Activated B cell treated with CpG ODN at 0.5 μM for 24 hours (primary cell): Measurements from ENCODE around the gene SLC29A3. TPM values are rescaled to one million over a fixed set of nuclear protein-coding genes. Genes with fewer than 3 reads are reported as not detected.
A peak's percentile ranks its signal among the peaks of the same experiment; 100 is the strongest.

ENCODE experiments used
- ATAC-seq: fragments of 200-7000 bp; cut with Tn5 transposase; one replicate; pipeline ENCODE4 v1.10.0; 2021; ENCODE audit warnings: low read depth, mild to moderate bottlenecking, moderate library complexity
- CTCF ChIA-PET: fragments of 350-600 bp; sonication (Branson Sonifier 250); formaldehyde crosslinking; loops from one replicate; lab custom pipeline; 2021; ENCODE audit warnings: antibody characterized with exemption; lab: Charles Lee
- POLR2A ChIA-PET: fragments of 350-600 bp; sonication (Branson Sonifier 250); formaldehyde crosslinking; loops from one replicate; lab custom pipeline; 2021; ENCODE audit warnings: antibody characterized with exemption; lab: Charles Lee
- DNase-seq: peaks from one replicate; pipeline ENCODE4 v3.0.0; 2022
- H3K27ac Mint-ChIP-seq: one replicate; pipeline ENCODE4 v1.8.0; 2020; ENCODE audit warnings: mixed read lengths
- H3K27me3 Mint-ChIP-seq: one replicate; pipeline ENCODE4 v1.8.0; 2021; ENCODE audit warnings: mixed read lengths
- H3K36me3 Mint-ChIP-seq: one replicate; pipeline ENCODE4 v1.8.0; 2021; ENCODE audit warnings: low read depth, mixed read lengths
- H3K4me1 Mint-ChIP-seq: one replicate; pipeline ENCODE4 v1.8.0; 2021; ENCODE audit warnings: mixed read lengths
- H3K4me3 Mint-ChIP-seq: one replicate; pipeline ENCODE4 v1.8.0; 2020; ENCODE audit warnings: mild to moderate bottlenecking, mixed read lengths
- H3K9me3 Mint-ChIP-seq: one replicate; pipeline ENCODE4 v1.8.0; 2020; ENCODE audit warnings: mixed read lengths
- CTCF ChIP-seq: fragments of 200-600 bp; IDR thresholded peaks from one replicate; pipeline ENCODE4 v1.8.0; 2022; ENCODE audit warnings: antibody characterized with exemption, mild to moderate bottlenecking
- intact Hi-C: fragments of 100-400 bp; cut with micrococcal nuclease; formaldehyde crosslinking; loops from one replicate; pipeline ENCODE4 v1.15.1; 2024
- total RNA-seq: library from RNA; stranded (reverse); gene quantifications from 2 replicates; pipeline ENCODE4 v1.2.3, GENCODE V29; 2022

SLC29A3 gene
- total RNA-seq, 1 donor from 2014 or later = 4.3 TPM

GRCh38 chr10:71374481-71375233, 55.6 kb downstream of the SLC29A3 start:
- TF ChIP-seq CTCF = no peak
- ChIA-PET CTCF (interaction anchor here (3.6 to 5.5 kb wide), 2 partner anchors 9 to 56 kb away, joined by 15 to 41 read pairs; partner anchors contain the start of gene SLC29A3), POLR2A (interaction anchor here (0.8 kb wide), 1 partner anchor 9 kb away, joined by 4 read pairs; no protein-coding TSS in a partner anchor)
- Mint-ChIP-seq H3K9me3 (no peaks in the 10 kb centered on the region), H3K27me3 (no peaks in the 10 kb centered on the region), H3K4me1 (peaks cover 65% of the 10 kb centered on the region), H3K4me3 (no peak overlapping the region), H3K27ac (peak overlapping the region; percentile 90), H3K36me3 (no peaks in the 10 kb centered on the region)
- intact Hi-C loops = loop anchor here (5.0 to 10.0 kb wide), 3 partner anchors 320 to 513 kb away; no protein-coding TSS in a partner anchor
- ATAC-seq = no peak
- DNase-seq = no peak

DNA sequence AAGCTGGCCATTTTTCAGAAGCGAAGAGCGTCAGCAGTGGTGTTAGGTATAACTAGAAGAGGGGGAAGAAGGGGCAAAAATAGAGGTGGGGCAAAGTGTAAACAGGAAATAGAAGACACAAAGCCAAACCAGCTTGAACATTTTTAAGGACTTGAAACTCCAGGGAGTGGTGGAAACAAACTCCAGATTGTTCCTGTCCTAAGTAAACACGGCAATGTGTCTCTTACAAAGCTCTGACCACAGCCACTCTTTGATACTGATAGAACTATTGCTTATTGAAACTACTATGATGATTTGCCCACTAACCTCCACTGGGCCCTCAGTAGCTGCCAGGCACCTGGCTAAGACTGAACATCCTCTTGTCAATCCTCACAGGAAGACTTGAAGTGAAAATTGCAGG, 56.9 kb downstream of the SLC29A3 start:
- Mint-ChIP-seq H3K9me3 (no peaks in the 10 kb centered on the region), H3K36me3 (no peaks in the 10 kb centered on the region), H3K27ac (peak overlapping the region; percentile 24), H3K4me1 (peaks cover 65% of the 10 kb centered on the region), H3K27me3 (no peaks in the 10 kb centered on the region), H3K4me3 (no peak overlapping the region)
- ChIA-PET POLR2A (interaction anchor here (1.6 to 3.5 kb wide), 5 partner anchors 8 to 318 kb away, joined by 7 to 34 read pairs (median 12); partner anchors contain the start of genes CDH23 and SLC29A3), CTCF (interaction anchor here (1.6 to 5.5 kb wide), 2 partner anchors 20 to 58 kb away, joined by 3 to 41 read pairs; partner anchors contain the start of gene SLC29A3)
- TF ChIP-seq CTCF = no peak
- ATAC-seq (no peak), DNase-seq (no peak)
- intact Hi-C loops = loop anchor here (2.0 to 10.0 kb wide), 3 partner anchors 319 to 511 kb away; partner anchors contain the start of gene VSIR

- H3K4me1 Mint-ChIP-seq = peaks cover 40% of the 10 kb centered on the region
- POLR2A ChIA-PET = interaction anchor here (0.6 to 3.5 kb wide), 10 partner anchors 9 to 1234 kb away, joined by 3 to 34 read pairs (median 5); partner anchors contain the start of gene SLC29A3
- DNase-seq = no peak
- H3K4me3 Mint-ChIP-seq = peak overlapping the region; percentile 24
- peak; percentile 20 for ATAC-seq
- intact Hi-C loops = loop anchor here (5.0 to 10.0 kb wide), 2 partner anchors 316 to 509 kb away; no protein-coding TSS in a partner anchor
- TF ChIP-seq CTCF = no peak
- no peaks in the 10 kb centered on the region for H3K9me3 Mint-ChIP-seq
- H3K27ac Mint-ChIP-seq = peak overlapping the region; percentile 67
- CTCF ChIA-PET = interaction anchor here (0.8 to 5.5 kb wide), 10 partner anchors 10 to 959 kb away, joined by 3 to 41 read pairs (median 3); partner anchors contain the start of gene SLC29A3
- no peaks in the 10 kb centered on the region for H3K27me3 Mint-ChIP-seq
- H3K36me3 Mint-ChIP-seq = no peaks in the 10 kb centered on the region
These were observed 59.5 kb downstream of the SLC29A3 start for GRCh38 chr10:71378336-71379117.

DNA sequence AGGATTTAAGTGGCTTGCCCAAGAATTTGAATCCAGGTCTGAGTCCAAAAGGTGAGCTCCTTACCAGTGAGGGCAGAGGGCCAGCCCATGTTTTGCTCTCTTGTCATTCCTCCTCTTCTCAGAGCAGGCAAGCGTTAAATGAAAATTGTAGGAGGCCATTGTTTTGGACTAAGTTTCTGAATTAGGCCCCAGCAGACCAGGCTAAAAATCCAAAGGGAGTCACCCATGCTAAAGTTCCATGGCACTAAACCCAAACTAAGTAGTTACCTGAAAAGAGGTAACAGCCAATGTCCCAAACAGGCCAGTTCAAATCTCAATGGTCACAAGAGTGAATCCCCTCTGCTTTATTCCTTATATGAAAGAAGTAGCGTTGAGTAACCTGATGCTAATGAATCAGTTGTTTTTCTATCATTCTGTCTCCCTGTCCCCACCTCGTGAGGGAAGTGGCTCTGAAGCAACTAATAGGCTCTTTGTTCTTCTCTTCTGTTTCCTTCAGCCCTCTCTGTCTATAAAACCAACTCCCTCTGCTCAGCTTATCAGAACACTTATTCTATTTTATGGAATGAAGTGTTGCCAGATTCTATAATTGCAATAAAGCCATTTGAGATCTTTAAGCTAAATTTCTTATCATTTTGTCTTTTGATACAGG, 60.2 kb downstream of the SLC29A3 start:
- H3K27me3 Mint-ChIP-seq = no peaks in the 10 kb centered on the region
- DNase-seq (no peak), ATAC-seq (no peak)
- H3K27ac Mint-ChIP-seq = peak overlapping the region; percentile 67
- H3K36me3 Mint-ChIP-seq = no peaks in the 10 kb centered on the region
- H3K9me3 Mint-ChIP-seq = no peaks in the 10 kb centered on the region
- peak overlapping the region; percentile 24 for H3K4me3 Mint-ChIP-seq
- CTCF ChIA-PET = interaction anchor here (1.0 to 5.5 kb wide), 5 partner anchors 21 to 329 kb away, joined by 3 to 41 read pairs (median 3); partner anchors contain the start of gene SLC29A3
- TF ChIP-seq CTCF = no peak
- POLR2A ChIA-PET = interaction anchor here (1.4 kb wide), 2 partner anchors 8 to 393 kb away, joined by 3 to 6 read pairs; no protein-coding TSS in a partner anchor
- H3K4me1 Mint-ChIP-seq = peaks cover 34% of the 10 kb centered on the region
- intact Hi-C loops = loop anchor here (5.0 to 10.0 kb wide), 2 partner anchors 316 to 508 kb away; no protein-coding TSS in a partner anchor
